Suprapubic skin (tissue), 4 donors: ENCODE results near the gene SLC10A1. TPM values are rescaled to one million over a fixed set of nuclear protein-coding genes. Genes with fewer than 3 reads are reported as not detected.

Source experiments
- DNase-seq, 2 donors: peaks; one replicate each; pipeline ENCODE4 v3.0.0-alpha.2; 2019; ENCODE audit warnings: low spot score in 2 of 2
- H3K27ac ChIP-seq: fragments of 200-600 bp; sonication (generic); one replicate; pipeline ENCODE4 v1.5.1; 2019
- H3K27me3 ChIP-seq: fragments of 200-600 bp; sonication (generic); one replicate; pipeline ENCODE4 v1.5.1; 2019
- H3K36me3 ChIP-seq: fragments of 200-600 bp; sonication (generic); one replicate; pipeline ENCODE4 v1.5.1; 2019
- H3K4me1 ChIP-seq: fragments of 200-600 bp; sonication (generic); one replicate; pipeline ENCODE4 v1.5.1; 2019
- H3K4me3 ChIP-seq: fragments of 200-600 bp; sonication (generic); one replicate; pipeline ENCODE4 v1.5.1; 2019; ENCODE audit warnings: mild to moderate bottlenecking
- H3K9me3 ChIP-seq: fragments of 200-600 bp; sonication (generic); one replicate; pipeline ENCODE4 v1.5.1; 2019
- CTCF ChIP-seq, 2 donors: fragments of 200-600 bp in 1 of 2; fragments of 450-650 bp in 1 of 2; sonication (generic) in 1 of 2; IDR thresholded peaks; one replicate each; pipeline ENCODE4 v1.5.1; 2016 to 2019; ENCODE audit warnings: antibody characterized with exemption in 2 of 2, mild to moderate bottlenecking in 1 of 2, moderate library complexity in 1 of 2
- EP300 ChIP-seq: sonication (generic); formaldehyde crosslinking; IDR thresholded peaks from one replicate; pipeline ENCODE4 v1.6.1; 2017; ENCODE audit warnings: antibody characterized with exemption
- POLR2A ChIP-seq, 2 donors: fragments of 450-650 bp; IDR thresholded peaks; one replicate each; pipeline ENCODE4 v1.6.1; 2017; ENCODE audit warnings: antibody characterized with exemption in 2 of 2, mild to moderate bottlenecking in 2 of 2, moderate library complexity in 2 of 2
- POLR2AphosphoS5 ChIP-seq, 3 donors: sonication (generic); formaldehyde crosslinking; IDR thresholded peaks; one replicate each; pipeline ENCODE4 v1.6.1; 2017; ENCODE audit warnings: antibody characterized with exemption in 3 of 3
- WGBS: methylation state at CpG from one replicate; pipeline ENCODE4 v1.1.5; 2018; 5-methylcytosine and 5-hydroxymethylcytosine counted together
- total RNA-seq, 4 donors: library from RNA; depleted of rRNA; stranded (reverse); fragments of >200 nt; gene quantifications; one replicate each; pipeline ENCODE4 v1.1.0, GENCODE V29; 2016

SLC10A1 gene
- total RNA-seq, 4 donors from 2014 or later = not detected

GRCh38 chr14:69779088-69779487, 18.0 kb downstream of the SLC10A1 start:
- Histone ChIP-seq H3K4me1 (no peaks in the 10 kb centered on the region), H3K4me3 (no peak overlapping the region), H3K27ac (no peak overlapping the region), H3K9me3 (no peaks in the 10 kb centered on the region), H3K36me3 (peaks cover 48% of the 10 kb centered on the region), H3K27me3 (no peaks in the 10 kb centered on the region)
- no peak for TF ChIP-seq EP300
- TF ChIP-seq POLR2AphosphoS5 (IDR thresholded peaks at IDR 0.05) = no peak
- TF ChIP-seq CTCF (IDR thresholded peaks at IDR 0.05) = no peak
- TF ChIP-seq POLR2A (IDR thresholded peaks at IDR 0.05) = no peak
- no peak for DNase-seq
- WGBS = 82% methylated on average over 2 of the region's 2 CpGs

- no peaks in the 10 kb centered on the region for H3K27me3 ChIP-seq
- no peaks in the 10 kb centered on the region for H3K4me1 ChIP-seq
- H3K4me3 ChIP-seq = no peak overlapping the region
- TF ChIP-seq POLR2AphosphoS5 (IDR thresholded peaks at IDR 0.05) (no peak), POLR2A (IDR thresholded peaks at IDR 0.05) (no peak), CTCF (IDR thresholded peaks at IDR 0.05) (no peak), EP300 (no peak)
- H3K27ac ChIP-seq = no peak overlapping the region
- H3K9me3 ChIP-seq = no peaks in the 10 kb centered on the region
- 81% methylated on average over 4 of the region's 4 CpGs for WGBS
- H3K36me3 ChIP-seq = peaks cover 69% of the 10 kb centered on the region
- no peak for DNase-seq
Observed at GRCh38 chr14:69776875-69777453, 20.1 kb downstream of the SLC10A1 start.

- peaks cover 89% of the 10 kb centered on the region for H3K36me3 ChIP-seq
- TF ChIP-seq CTCF (IDR thresholded peaks at IDR 0.05) (no peak), POLR2A (IDR thresholded peaks at IDR 0.05) (no peak), POLR2AphosphoS5 (IDR thresholded peaks at IDR 0.05) (no peak), EP300 (no peak)
Observed at GRCh38 chr14:69775012-69775411, 22.0 kb downstream of the SLC10A1 start.

GRCh38 chr14:69773571-69774276, 23.3 kb downstream of the SLC10A1 start:
- no peak overlapping the region for H3K4me3 ChIP-seq
- DNase-seq = no peak
- H3K9me3 ChIP-seq = no peaks in the 10 kb centered on the region
- H3K27ac ChIP-seq = no peak overlapping the region
- TF ChIP-seq POLR2A (IDR thresholded peaks at IDR 0.05) = no peak
- TF ChIP-seq POLR2AphosphoS5 (IDR thresholded peaks at IDR 0.05) = no peak
- TF ChIP-seq CTCF (IDR thresholded peaks at IDR 0.05) = no peak
- no peak for TF ChIP-seq EP300
- H3K36me3 ChIP-seq = peaks cover 92% of the 10 kb centered on the region
- 91% methylated on average over 7 of the region's 7 CpGs for WGBS
- H3K4me1 ChIP-seq = peaks cover 30% of the 10 kb centered on the region
- H3K27me3 ChIP-seq = no peaks in the 10 kb centered on the region

More at GRCh38 chr14:69775012-69775411, 22.0 kb downstream of the SLC10A1 start:
- Histone ChIP-seq H3K27ac (no peak overlapping the region), H3K9me3 (no peaks in the 10 kb centered on the region), H3K4me3 (no peak overlapping the region), H3K27me3 (no peaks in the 10 kb centered on the region), H3K4me1 (peaks cover 17% of the 10 kb centered on the region)
- no peak for DNase-seq
- WGBS = 85% methylated on average over 3 of the region's 3 CpGs
